ENCODE results near the gene FTCD.

- TF ChIP-seq CTCF (conservative IDR thresholded peaks at IDR 0.05) (no peak), EZH2 (IDR thresholded peaks at IDR 0.05; ENCODE audit: low read depth) (no peak)
Measured at GRCh38 chr21:46156678-46157077, 1.3 kb upstream of the FTCD start.
